Non-pigmented ciliary epithelial cell (primary cell): ENCODE measurements around the gene ASCL2.
"Not testable (repeated sequence)": the region's sequence is repeated elsewhere in the genome, so short reads cannot be mapped to it uniquely, and the experiment has no call there.

ENCODE experiments used
- DNase-seq: peaks from one replicate; pipeline ENCODE4 v3.0.0-alpha.2; 2010; ENCODE audit warnings: low read depth

The ASCL2 gene

DNA sequence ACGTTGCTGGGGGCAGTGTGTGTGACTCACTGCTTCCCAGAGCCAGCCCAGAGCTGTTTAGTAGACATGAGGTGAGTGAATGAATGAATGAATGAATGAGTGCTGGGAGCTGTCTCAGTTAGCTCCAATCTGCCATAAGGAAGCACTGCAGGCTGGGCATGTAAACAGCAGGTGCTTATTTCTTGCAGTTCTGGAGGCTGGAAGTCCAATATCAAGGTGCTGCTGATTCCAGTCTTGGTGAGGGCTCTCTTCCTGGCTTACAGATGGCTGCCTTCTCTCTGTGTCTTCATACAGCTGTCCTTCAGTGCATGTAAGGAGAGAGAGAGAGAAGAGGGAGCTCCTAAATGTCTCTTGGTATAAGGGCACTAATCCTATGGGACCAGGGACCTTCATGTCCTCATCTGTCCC lies 27.2 kb upstream of the ASCL2 start:
- no peak for DNase-seq

DNA sequence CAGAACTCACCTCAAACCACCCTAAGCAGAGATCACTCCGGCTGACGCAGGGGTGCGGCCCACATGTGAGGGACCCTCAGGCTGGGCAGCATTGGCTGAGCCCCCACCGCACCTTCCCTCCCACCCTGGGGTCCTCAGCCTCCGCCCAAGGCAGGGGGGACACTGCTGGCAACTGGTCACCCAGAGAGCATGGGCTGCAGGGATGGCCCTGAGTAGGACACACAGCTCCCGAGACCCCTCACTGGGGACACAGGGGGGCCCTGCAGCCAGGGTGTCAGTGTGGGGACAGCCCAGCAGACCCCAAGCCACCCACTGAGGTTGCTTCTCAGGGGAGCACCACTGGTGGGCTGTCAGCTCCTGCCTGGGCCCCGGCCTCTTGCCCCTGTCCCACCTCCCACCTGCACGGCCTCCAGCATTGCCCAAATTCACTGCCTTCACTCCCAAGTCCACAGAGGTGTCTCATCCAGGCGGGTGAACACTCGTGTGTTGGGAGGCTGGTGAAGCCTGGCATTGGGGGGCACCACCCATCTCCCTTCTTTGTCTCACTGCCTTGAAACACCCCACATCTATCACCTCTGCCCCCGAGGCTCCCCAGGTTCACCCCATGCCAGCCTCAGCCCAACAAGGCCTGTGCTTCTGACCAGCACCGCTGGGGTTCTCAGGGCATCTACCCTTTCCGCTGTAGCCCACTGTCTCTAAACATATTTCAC lies 26.7 kb upstream of the ASCL2 start:
- no peak for DNase-seq

DNA sequence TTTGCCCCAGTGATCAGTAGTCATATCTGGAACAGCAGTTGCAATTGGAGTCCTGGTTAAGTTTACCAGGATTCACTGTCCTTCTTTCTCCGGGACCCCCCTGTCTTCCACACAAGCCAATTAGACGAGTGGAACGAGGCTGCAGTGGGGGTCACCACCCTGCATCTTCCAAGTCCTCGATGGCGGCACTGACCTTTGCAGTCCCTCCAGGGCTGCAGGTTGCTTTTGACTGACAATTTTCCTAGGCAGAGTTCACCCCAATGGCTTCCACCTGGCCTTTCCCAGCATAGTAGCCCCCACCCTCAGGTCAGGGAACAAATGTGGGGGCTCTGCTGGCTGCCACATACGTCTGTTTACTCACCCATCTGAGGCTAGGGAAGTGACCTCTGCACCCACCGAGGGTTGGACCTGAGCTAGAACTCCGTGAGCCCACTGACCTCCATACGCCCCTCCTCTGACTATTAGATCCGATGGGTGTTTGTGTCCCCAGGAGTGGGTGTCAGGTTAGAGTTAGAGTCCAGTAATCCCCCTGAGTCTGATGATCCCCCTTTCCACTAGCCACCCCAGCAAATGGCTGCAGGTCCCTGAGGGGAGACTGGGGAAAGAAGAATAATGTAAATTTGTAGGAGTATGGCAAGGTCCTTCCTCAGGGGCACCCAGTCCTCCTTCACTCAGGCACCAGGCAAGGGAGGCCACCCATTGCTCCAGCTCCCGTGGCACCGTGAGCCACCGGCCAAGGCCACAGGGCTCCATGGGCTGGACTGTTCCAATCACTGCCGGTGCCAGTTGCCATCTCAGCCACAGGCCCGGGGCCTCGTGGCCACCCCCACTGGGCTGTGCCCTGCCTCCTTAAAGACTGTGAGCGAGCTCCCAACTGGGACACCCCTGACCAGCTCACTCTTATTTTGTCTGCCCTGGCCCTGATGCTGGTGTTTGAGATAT lies 25.9 kb upstream of the ASCL2 start:
- DNase-seq = no peak

DNA sequence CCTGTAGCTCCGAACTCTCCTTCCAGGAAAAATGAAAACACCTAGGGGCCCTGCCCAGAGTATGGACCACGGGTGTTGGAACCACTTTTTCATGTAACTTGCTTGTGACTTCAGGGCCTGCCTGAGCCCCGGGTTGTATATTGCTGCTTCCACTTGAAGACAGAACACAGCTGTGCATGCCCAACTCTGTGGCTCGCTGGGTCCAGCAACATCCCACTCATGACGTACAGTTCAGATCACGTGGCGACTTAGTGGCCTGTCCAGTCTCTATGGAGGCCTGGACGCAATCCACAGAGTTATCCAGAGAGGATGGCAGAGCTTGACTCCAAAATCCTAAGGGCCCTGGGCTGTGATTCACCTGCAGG lies 24.5 kb upstream of the ASCL2 start:
- DNase-seq = no peak

DNA sequence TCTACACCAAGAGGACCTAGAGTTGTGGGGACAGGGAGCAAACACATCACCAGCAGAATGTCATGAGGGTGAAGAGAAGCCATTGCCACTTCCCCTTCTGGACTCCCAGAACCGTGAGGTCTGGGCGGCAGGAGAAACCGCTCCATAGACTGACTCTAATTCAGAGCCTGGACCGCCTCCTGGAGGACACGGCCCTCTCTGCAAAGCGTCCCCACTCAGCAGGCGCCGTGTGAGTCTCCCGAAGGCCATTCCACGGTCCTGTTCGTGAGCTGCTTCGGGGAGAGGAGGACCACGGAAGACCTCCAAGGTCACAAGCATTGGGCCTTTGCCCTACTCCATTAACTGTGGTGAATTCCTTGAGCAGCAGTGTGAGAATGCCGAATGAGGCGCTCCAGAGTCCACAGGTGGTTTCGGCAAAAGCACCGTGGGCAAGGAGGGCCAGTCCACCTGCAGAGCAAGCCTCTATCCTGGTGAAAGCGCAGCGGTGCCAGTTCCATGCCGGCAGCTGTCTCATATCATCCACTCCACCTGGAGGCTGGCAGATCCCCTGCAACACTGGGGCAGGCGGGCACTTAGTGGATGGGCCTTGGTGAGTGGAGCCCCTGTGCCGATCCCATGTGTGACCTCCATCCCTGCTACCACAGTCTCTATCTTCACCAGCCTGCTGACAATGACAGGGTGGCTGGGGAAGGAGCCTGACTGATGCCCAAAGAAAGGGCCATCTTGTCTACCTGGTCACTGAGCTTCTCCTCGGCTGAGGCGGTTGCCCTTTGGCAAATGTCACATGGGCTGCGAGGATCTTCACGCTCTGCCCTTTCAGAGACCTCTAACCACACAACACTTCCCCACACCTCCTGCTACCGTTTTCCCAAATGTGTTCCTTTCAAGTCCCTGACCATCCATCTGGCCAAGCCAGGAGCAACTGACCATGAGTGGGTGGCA lies 23.9 kb upstream of the ASCL2 start:
- DNase-seq = no peak

DNA sequence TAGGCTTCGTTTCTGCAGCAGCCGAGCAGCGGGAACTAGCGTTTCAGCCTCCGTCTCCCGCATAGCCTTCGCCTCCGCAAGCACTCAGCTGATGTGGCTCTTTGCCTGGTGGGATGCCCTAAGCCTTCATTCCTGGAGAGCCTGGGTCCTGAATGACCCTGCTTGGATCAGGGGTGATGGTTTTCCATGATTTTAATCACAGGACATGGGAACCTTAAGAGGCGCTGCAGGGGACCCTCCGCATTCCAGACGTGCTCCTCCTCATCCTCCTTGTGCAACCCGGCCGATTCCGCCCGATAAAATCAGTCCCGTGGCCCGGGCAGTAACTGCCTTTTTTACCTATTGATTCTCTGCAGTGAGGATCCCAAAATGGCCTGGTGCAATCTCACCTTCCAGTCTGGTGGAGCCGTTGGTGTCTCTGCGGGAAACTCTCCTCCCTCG lies 23.2 kb upstream of the ASCL2 start:
- no peak for DNase-seq

DNA sequence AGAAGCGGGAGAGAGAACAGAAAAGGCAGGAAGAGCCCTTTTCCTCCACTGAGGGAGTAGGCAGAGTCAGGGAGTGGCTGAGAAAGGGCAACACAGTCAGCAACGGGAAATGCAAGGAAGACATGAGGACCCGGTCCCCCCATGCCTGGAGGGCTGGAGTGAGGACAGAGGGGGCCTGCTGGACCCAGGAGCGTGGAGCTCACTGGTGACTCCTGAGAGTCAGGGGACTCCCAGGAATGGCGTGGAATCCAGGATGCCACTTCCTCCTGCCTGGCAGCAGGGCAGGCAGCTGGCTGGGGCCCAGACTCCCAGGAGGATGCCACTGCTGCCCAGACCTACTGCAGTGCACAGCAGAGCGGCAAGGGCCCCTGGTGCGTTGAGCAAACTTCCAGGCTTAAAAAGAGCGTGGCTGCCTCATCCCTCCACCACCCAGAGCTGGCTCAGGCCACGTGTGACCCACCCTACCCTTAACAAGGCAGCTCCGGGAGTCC lies 20.0 kb upstream of the ASCL2 start:
- DNase-seq = no peak

DNA sequence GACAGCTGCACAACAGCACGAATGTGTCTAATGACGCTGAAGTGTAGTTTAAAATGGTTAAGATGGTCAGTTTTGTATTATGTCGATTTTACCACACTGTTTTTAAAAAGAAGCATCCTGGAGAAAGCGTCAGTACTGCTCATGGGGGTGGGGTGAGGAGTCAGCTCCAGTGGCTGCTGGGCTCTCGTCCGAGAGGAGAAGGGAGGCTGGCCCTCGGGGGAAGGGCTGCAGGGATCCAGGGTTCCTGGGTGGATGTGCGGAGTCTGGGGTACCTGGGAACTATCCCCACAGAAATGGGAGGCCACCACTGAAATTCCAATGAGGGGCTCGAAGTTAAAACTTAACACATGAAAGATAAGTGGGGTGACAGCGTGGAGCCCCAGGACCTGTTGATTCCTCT lies 19.5 kb upstream of the ASCL2 start:
- DNase-seq = no peak

DNA sequence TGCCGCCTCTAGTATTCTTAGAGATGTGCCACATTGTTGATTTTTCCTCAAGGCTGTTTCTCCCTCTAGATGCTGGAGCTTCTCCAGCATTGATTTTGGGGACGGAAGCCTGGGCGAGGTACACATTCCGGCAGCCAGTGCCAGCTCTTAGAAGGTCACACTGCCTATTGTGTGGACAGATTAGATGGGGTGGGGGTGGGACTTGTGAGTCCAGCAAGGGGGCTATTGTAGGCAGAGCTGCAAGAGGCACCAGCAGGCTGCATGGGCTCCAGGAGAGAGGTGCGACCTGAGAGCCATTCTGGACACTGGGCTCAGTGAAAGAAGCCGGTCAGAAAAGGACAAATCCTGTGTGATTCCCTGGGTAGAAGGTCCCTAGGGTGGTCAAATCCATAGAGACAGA lies 19.0 kb upstream of the ASCL2 start:
- no peak for DNase-seq

DNA sequence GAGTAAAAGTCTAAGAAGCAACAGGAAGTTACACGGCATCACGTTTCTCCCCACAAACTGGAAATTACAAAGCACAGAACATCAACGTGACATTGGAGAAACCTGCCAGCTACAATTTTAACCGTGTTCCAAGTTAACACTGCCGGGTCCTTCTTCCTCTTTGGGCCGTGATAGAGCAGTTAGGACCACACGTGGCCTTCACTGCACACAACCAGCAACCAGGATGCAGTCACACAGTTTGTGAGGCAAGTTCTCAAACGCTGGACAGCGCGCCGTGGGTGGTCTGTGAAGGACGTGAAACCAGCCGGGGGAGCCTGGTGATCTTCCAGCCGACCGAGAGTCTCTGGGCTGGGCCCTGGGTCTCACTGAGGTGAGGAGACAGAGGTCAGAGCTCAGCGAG lies 16.7 kb upstream of the ASCL2 start:
- no peak for DNase-seq

DNA sequence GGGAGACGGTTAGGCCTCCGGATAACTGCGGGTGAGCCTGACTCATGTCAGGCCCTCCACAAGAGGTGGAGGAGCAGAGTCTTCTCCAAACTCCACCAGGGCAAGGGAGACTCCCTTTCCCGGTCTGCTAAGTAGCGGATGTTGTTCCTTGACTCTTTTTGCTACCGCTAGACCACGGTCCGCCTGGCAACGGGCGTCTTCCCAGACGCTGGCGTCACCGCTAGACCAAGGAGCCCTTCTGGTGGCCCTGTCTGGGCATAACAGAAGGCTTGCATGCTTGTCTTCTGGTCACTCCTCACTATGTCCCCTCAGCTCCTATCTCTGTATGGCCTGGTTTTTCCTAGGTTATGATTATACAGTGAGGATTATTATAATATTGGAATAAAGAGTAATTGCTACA lies 16.0 kb upstream of the ASCL2 start:
- not testable (repeated sequence) for DNase-seq

DNA sequence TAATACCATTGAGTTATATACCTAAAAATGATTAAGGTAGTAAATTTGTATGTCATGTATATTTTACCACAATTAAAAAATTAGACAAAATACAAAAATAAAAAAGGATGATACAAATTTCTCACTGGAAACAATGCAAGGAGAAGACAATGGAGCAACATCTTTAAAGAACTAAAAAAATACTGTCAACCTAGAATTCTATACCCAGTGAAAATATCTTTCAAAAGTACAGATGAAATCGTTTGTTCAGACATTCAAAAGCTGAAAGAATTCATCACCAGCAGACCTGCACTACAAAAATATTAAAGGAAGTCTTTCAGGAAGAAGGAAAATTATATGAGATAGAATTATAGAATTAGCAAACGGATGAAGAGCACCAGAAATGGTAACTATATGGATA lies 9.8 kb upstream of the ASCL2 start:
- DNase-seq = no peak

DNA sequence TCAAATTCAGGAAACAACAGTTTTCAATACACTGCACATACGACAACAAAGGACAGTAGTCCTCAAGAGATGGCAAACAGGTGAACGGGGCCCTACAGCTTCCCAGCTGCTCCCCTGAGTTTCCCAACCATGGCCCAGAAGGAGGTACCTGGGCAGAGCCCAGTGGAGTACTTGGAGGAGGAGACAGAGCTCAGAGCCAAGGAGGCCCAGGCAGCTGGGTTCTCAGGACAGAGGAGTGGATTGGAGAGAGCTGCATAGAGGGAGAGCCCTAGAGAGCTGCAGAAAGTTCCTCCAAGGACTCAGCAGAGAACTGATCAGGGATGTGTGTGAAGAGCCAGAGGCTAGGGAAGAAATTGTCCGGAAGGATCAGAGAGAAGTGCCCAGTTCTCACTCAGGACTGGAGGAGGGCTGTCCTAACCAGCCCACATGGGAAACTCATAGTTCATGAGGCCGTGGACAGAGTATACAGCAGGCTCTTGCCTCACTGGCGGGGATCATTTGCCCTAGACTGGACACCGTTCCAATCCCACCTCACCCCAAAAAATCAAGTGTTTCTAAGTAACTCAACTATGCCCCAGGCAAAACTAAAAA lies 7.6 kb upstream of the ASCL2 start:
- DNase-seq = no peak

DNA sequence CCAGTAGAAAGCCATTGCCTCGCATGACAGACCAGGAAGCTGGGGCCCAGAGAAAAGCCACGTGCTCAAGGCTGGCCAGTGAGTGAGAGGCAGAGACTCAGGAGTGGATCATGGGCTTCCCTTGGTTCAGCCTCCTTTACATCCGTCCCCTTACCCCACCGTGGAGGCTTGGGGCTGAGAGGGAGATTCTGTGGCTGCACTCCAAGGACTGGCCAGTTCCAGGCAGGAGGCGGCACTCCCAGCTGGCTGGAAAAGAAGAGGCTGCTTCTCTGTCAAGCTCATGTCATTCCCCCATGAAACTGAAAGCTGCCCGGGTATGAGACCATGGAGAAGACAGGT lies 6.6 kb upstream of the ASCL2 start:
- no peak for DNase-seq

DNA sequence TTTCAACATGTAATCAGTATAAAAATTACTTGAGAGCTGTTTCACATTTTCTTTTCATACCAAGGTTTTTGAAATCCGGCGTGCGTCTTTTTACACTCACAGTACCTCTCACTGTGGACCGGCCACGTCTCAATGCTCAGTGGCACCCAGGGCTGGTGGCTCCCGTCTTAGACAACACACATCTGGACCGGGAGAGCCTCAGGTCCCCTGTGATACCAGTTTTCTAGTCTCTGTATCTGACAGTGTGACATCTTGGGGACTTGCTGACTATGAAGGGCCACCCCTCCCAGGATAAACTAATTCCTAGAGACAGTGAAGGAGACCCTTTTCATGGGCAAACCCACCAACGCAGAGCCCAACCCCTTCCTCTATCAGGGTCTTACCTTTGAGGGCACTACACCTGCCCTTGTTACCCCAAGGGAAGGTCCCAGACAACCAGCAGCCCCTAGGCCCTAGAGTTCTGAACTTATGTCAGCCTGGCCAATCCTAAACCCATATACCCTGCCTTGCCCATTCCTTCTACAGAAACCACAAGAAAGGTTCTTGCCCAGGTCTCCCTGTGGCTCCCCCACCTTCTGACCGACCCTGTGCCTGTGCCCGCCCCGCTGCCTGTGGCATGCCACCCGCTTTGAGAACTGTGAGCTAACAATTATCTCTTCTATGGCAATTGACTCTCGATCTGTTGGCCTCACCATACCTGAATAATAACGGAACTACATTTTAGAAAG lies 6.1 kb upstream of the ASCL2 start:
- no peak for DNase-seq

DNA sequence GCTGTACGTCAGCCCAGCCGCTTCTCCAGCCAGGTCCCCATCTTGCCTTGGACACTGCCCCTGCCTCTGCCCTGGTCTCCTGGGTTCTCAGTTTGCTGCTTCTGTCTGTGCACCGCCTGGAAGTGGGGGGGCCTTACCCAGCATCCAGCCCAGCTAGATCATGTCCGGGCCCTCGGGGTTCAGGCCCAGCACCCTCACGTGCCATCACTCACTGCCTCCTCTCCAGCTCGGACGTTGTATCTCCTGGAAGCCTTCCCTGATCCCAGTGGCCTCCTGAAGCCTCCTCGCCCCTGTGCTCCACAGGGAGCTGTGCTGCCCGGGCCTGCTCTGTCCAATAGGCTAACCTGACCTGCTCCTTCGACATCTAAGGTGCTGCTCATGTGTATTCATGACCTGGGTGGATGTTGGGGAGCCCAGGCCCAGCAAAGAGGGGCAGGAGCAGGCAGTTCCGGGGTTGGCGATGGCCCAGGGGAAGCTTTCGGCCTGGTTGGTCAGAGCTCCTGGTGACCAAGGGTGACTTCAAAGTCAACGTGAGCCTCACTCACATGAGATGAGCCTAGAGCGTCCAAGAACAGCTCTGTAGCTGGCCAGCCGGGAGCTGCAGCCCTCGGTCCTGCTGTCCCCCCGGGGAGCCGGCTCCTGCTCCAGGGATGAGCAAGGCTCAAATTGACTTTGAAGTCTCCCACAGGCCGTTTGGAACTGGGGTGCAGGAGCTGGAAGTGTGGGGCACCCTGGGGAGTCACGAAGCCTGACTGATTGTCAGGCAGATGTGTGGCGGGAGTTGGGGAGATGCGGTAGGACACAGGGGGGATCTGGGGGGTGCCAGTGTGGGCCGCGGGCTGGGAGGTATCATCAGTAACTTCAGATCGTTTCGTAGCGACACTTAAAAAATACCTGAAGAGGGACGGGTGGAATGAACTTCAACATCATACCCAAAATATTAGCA lies 5.2 kb upstream of the ASCL2 start:
- no peak for DNase-seq

DNA sequence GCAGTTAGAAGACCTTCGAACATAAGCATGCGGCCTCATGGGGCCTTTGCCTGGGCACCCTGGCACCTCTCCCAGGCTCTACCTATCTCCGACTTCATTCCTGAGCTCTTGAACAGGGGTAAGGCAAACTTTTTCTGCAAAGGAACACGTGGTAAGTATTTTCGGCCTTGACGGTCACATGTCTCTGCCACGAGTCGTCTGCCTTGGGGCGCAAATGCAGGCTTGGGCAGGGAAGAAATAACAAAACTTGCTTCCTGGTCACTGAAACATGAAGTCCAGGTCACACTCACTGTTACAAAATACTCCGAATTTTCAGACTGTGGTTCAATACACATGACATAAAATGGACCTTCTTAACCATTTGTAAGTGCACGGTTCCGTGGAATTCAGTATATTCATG lies 3.4 kb upstream of the ASCL2 start:
- DNase-seq = no peak

DNA sequence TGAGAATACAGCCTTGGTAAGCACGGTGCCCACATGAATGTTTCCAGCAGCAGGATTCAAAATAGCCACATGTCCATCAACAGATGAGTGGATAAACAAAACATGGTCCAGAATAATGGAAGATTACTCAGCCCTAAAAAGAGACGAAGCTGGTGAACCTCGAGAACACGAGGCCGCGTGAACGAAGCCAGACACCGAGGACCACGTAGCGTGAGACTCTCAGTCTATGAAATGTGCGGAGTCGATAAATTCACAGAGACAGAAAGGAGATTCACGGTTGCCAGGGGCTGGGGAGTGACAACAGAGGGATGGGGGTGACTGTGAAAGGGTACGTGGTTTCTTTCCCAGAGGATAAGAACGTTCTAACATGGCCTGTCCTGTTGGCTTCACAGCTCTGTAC lies 2.9 kb upstream of the ASCL2 start:
- DNase-seq = no peak

DNA sequence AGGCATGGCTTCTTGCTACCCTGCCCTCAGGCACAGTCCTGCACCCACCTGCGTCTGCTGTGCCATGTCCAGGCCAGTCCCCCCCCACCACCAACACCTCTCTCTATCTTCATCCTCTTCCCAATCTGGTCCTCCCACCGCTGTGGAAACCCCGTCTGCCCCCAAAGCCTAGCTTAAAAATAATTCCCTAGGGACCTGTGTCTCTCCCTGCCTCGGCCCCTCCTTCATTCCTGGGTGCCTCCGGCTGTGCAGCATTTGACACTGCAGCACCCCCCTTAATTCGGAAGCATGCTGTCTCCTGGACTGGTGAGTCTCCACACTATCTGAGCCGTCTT lies 2.5 kb upstream of the ASCL2 start:
- no peak for DNase-seq

DNA sequence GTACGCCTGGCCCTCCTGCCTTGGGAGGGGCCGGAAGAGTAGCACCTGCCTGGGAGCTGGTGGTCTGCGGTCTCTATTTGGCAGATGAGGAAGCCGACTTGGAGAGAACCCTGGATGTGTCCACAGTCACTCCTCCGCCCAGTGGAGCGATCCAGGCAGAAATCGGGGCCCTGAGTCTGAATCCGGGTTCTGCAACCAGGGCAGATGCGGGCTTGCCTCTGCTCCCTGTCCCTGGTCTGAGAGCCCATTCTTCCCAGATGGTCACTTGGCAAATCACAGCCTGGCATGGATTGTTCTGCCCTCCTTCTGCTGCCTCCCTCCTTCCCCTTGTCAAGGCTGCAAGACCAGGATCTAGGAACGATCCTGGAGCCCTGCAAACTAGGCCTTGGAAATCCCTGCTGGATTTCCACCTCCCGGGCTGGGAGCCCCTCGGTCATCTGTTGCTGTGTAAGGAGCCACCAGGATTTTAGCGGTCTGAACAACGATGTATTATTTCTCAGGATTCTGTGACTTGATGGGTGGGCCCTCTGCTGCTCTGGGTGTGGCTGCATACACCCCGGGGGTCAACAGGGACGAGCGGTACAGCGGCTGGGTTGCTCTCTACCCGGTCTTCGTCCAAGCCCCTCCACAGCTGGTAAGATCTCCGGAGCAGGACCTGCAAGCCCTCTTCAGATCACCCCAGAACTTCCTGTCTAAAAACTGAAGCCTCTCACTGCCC lies 2.0 kb upstream of the ASCL2 start:
- no peak for DNase-seq
